ENCODE measurements around the gene PIGBOS1. TPM values are rescaled to one million over a fixed set of nuclear protein-coding genes. Genes with fewer than 3 reads are reported as not detected.

Gene PIGBOS1
- total RNA-seq, 1 donor from 2014 or later: 7.6 TPM

GRCh38 chr15:55277715-55278114 lies 41.2 kb downstream of the PIGBOS1 start:
- no peak for DNase-seq
- Histone ChIP-seq H3K4me3 (no peak overlapping the region), H3K36me3 (no peaks in the 10 kb centered on the region), H3K27ac (replicated peaks) (no peak overlapping the region), H3K9me3 (replicated peaks) (no peaks in the 10 kb centered on the region), H3K27me3 (ENCODE audit: low read depth) (no peaks in the 10 kb centered on the region), H3K4me1 (no peaks in the 10 kb centered on the region)
- no peak for TF ChIP-seq CTCF (IDR thresholded peaks at IDR 0.05; ENCODE audit: borderline replicate concordance)
- intact Hi-C loops (cut with micrococcal nuclease): no loop called here

- Histone ChIP-seq H3K9me3 (replicated peaks) (no peaks in the 10 kb centered on the region), H3K27ac (replicated peaks) (no peak overlapping the region), H3K36me3 (no peaks in the 10 kb centered on the region), H3K4me3 (no peak overlapping the region), H3K27me3 (ENCODE audit: low read depth) (no peaks in the 10 kb centered on the region), H3K4me1 (no peaks in the 10 kb centered on the region)
- no peak for TF ChIP-seq CTCF (IDR thresholded peaks at IDR 0.05; ENCODE audit: borderline replicate concordance)
- no peak for DNase-seq
- intact Hi-C loops (cut with micrococcal nuclease): no loop called here
Observed at GRCh38 chr15:55277116-55277564, 41.8 kb downstream of the PIGBOS1 start.

- intact Hi-C loops (cut with micrococcal nuclease): no loop called here
- no peak for DNase-seq
- no peak overlapping the region for H3K4me3 ChIP-seq
- H3K4me1 ChIP-seq: no peaks in the 10 kb centered on the region
- no peaks in the 10 kb centered on the region for H3K36me3 ChIP-seq
- TF ChIP-seq CTCF (IDR thresholded peaks at IDR 0.05; ENCODE audit: borderline replicate concordance): no peak
- H3K27me3 ChIP-seq (ENCODE audit: low read depth): no peaks in the 10 kb centered on the region
- H3K9me3 ChIP-seq (replicated peaks): no peaks in the 10 kb centered on the region
- no peak overlapping the region for H3K27ac ChIP-seq (replicated peaks)
Observed at GRCh38 chr15:55276324-55276723, 42.6 kb downstream of the PIGBOS1 start.

GRCh38 chr15:55270291-55270690 lies 48.6 kb downstream of the PIGBOS1 start:
- TF ChIP-seq CTCF (IDR thresholded peaks at IDR 0.05; ENCODE audit: borderline replicate concordance): no peak
- H3K27ac ChIP-seq (replicated peaks): no peak overlapping the region
- intact Hi-C loops (cut with micrococcal nuclease): no loop called here

GRCh38 chr15:55268176-55268695 lies 50.7 kb downstream of the PIGBOS1 start:
- Histone ChIP-seq H3K36me3 (no peaks in the 10 kb centered on the region), H3K9me3 (replicated peaks) (no peaks in the 10 kb centered on the region), H3K27me3 (ENCODE audit: low read depth) (no peaks in the 10 kb centered on the region), H3K4me1 (no peaks in the 10 kb centered on the region), H3K27ac (replicated peaks) (no peak overlapping the region), H3K4me3 (no peak overlapping the region)
- intact Hi-C loops (cut with micrococcal nuclease): no loop called here
- TF ChIP-seq CTCF (IDR thresholded peaks at IDR 0.05; ENCODE audit: borderline replicate concordance): no peak
- DNase-seq: no peak

More at GRCh38 chr15:55270291-55270690, 48.6 kb downstream of the PIGBOS1 start:
- Histone ChIP-seq H3K4me1 (no peaks in the 10 kb centered on the region), H3K36me3 (no peaks in the 10 kb centered on the region), H3K9me3 (replicated peaks) (no peaks in the 10 kb centered on the region), H3K4me3 (no peak overlapping the region), H3K27me3 (ENCODE audit: low read depth) (no peaks in the 10 kb centered on the region)
- DNase-seq: no peak
